Gastrocnemius medialis (tissue), 4 donors: ENCODE results near the gene CCSER1. TPM values are rescaled to one million over a fixed set of nuclear protein-coding genes. Genes with fewer than 3 reads are reported as not detected.

Source experiments
- ATAC-seq, 2 donors: fragments of 150-250 bp; one replicate each; pipeline ENCODE4 v1.9.1; 2016
- DNase-seq, 2 donors: peaks; one replicate each; pipeline ENCODE4 v3.0.0-alpha.2; 2019
- H3K27ac ChIP-seq, 4 donors: fragments of 200-600 bp; sonication (generic); 1 replicate in 1 of 4; 2 replicates in 3 of 4; pipeline ENCODE4 v1.5.1; 2016 to 2018; ENCODE audit warnings: mild to moderate bottlenecking in 2 of 4, moderate library complexity in 1 of 4
- H3K27me3 ChIP-seq, 3 donors: fragments of 200-600 bp; sonication (generic) in 2 of 3; 1 replicate in 1 of 3; 2 replicates in 2 of 3; pipeline versions ENCODE4 v1.5.1 to v1.6.0; 2016 to 2019; ENCODE audit warnings: mild to moderate bottlenecking in 1 of 3, moderate library complexity in 1 of 3
- H3K36me3 ChIP-seq, 2 donors: fragments of 200-600 bp; sonication (generic) in 1 of 2; one replicate each; pipeline ENCODE4 v1.5.1; 2017 to 2018
- H3K4me1 ChIP-seq, 2 donors: fragments of 200-600 bp; sonication (generic) in 1 of 2; one replicate each; pipeline ENCODE4 v1.5.1; 2016 to 2017; ENCODE audit warnings: mild to moderate bottlenecking in 2 of 2
- H3K4me3 ChIP-seq, 4 donors: fragments of 200-600 bp; sonication (generic) in 3 of 4; 1 replicate in 1 of 4; 2 replicates in 3 of 4; pipeline ENCODE4 v1.5.1; 2016 to 2019; ENCODE audit warnings: mild to moderate bottlenecking in 2 of 4
- H3K9me3 ChIP-seq, 3 donors: fragments of 200-600 bp; sonication (generic) in 2 of 3; 1 replicate in 1 of 3; 2 replicates in 2 of 3; pipeline ENCODE4 v1.5.1; 2016 to 2019
- CTCF ChIP-seq, 5 experiments: fragments of 450-650 bp in 3 of 5; fragments of 200-600 bp in 2 of 5; sonication (generic) in 2 of 5; IDR thresholded peaks in 4 of 5; conservative IDR thresholded peaks in 1 of 5; 1 replicate in 4 of 5; 2 replicates in 1 of 5; pipeline ENCODE4 v1.5.1; 2016 to 2019; ENCODE audit warnings: antibody characterized with exemption in 5 of 5, mild to moderate bottlenecking in 3 of 5, moderate library complexity in 3 of 5
- POLR2A ChIP-seq, 2 donors: fragments of 450-650 bp; IDR thresholded peaks; one replicate each; pipeline ENCODE4 v1.6.1; 2017; ENCODE audit warnings: antibody characterized with exemption in 2 of 2, mild to moderate bottlenecking in 2 of 2, moderate library complexity in 2 of 2
- in situ Hi-C, 4 donors: fragments of 200-750 bp; cut with MboI; loops; one replicate each; pipeline versions ENCODE4 v1.15.0 to v1.8.0; 2017; ENCODE audit warnings: low sequenced_read_pairs in 4 of 4
- intact Hi-C: fragments of 100-400 bp; cut with DNase I; formaldehyde crosslinking; loops from one replicate; pipeline ENCODE4 v1.15.1; 2023; ENCODE audit warnings: low total_unique reads
- total RNA-seq, 4 donors: library from RNA; depleted of rRNA; stranded (reverse); fragments of >200 nt; gene quantifications; one replicate each; pipeline versions ENCODE4 v1.1.0 to v1.2.3, GENCODE V29; 2016

The CCSER1 gene
- total RNA-seq, 4 donors from 2014 or later, result 0.39 to 0.83 (median 0.63) TPM

GRCh38 chr4:90643156-90643555 lies 516.0 kb downstream of the CCSER1 start:
- Histone ChIP-seq H3K4me1 (no peaks in the 10 kb centered on the region), H3K36me3 (no peaks in the 10 kb centered on the region), H3K27ac (no peak overlapping the region), H3K4me3 (no peak overlapping the region), H3K9me3 (no peaks in the 10 kb centered on the region), H3K27me3 (no peaks in the 10 kb centered on the region)
- intact Hi-C loops (no loop called here), in situ Hi-C loops (no loop called here)
- no peak for DNase-seq
- ATAC-seq, result no peak
- TF ChIP-seq POLR2A (IDR thresholded peaks at IDR 0.05) (no peak), CTCF (IDR thresholded peaks at IDR 0.05 in 4 of 5, conservative IDR thresholded peaks at IDR 0.05 in 1 of 5) (no peak)

- in situ Hi-C loops (no loop called here), intact Hi-C loops (no loop called here)
- DNase-seq (no peak), ATAC-seq (no peak)
- H3K4me3 ChIP-seq, result no peak overlapping the region
- no peaks in the 10 kb centered on the region for H3K4me1 ChIP-seq
- H3K27me3 ChIP-seq, result no peaks in the 10 kb centered on the region
- no peaks in the 10 kb centered on the region for H3K36me3 ChIP-seq
- TF ChIP-seq CTCF (IDR thresholded peaks at IDR 0.05 in 4 of 5, conservative IDR thresholded peaks at IDR 0.05 in 1 of 5) (no peak), POLR2A (IDR thresholded peaks at IDR 0.05) (no peak)
- H3K9me3 ChIP-seq, result no peaks in the 10 kb centered on the region
- H3K27ac ChIP-seq, result no peak overlapping the region
Measured at GRCh38 chr4:90648311-90648710, 521.1 kb downstream of the CCSER1 start.

- DNase-seq (no peak), ATAC-seq (no peak)
- Histone ChIP-seq H3K36me3 (no peaks in the 10 kb centered on the region), H3K4me1 (no peaks in the 10 kb centered on the region), H3K4me3 (no peak overlapping the region), H3K9me3 (no peaks in the 10 kb centered on the region), H3K27ac (no peak overlapping the region), H3K27me3 (no peaks in the 10 kb centered on the region)
- intact Hi-C loops, result no loop called here
- no peak for TF ChIP-seq POLR2A (IDR thresholded peaks at IDR 0.05)
- TF ChIP-seq CTCF (IDR thresholded peaks at IDR 0.05 in 4 of 5, conservative IDR thresholded peaks at IDR 0.05 in 1 of 5), result no peak
- in situ Hi-C loops, result no loop called here
Measured at GRCh38 chr4:90648791-90649190, 521.6 kb downstream of the CCSER1 start.

GRCh38 chr4:90660672-90661071 lies 533.5 kb downstream of the CCSER1 start:
- H3K4me1 ChIP-seq, result no peaks in the 10 kb centered on the region
- H3K9me3 ChIP-seq, result no peaks in the 10 kb centered on the region
- H3K36me3 ChIP-seq, result no peaks in the 10 kb centered on the region
- H3K27me3 ChIP-seq, result no peaks in the 10 kb centered on the region
- no peak for TF ChIP-seq POLR2A (IDR thresholded peaks at IDR 0.05)
- in situ Hi-C loops (no loop called here), intact Hi-C loops (no loop called here)
- DNase-seq, result no peak
- ATAC-seq, result no peak
- H3K27ac ChIP-seq, result no peak overlapping the region
- H3K4me3 ChIP-seq, result no peak overlapping the region

- no peaks in the 10 kb centered on the region for H3K27me3 ChIP-seq
- ATAC-seq, result no peak
- DNase-seq, result no peak
- no peaks in the 10 kb centered on the region for H3K36me3 ChIP-seq
- H3K4me1 ChIP-seq, result no peaks in the 10 kb centered on the region
- TF ChIP-seq CTCF (IDR thresholded peaks at IDR 0.05 in 4 of 5, conservative IDR thresholded peaks at IDR 0.05 in 1 of 5) (no peak), POLR2A (IDR thresholded peaks at IDR 0.05) (no peak)
- intact Hi-C loops (no loop called here), in situ Hi-C loops (no loop called here)
- H3K27ac ChIP-seq, result no peak overlapping the region
- H3K9me3 ChIP-seq, result no peaks in the 10 kb centered on the region
- no peak overlapping the region for H3K4me3 ChIP-seq
Measured at GRCh38 chr4:90670183-90670582, 543.0 kb downstream of the CCSER1 start.
